NCI-H2107 treated with DMSO at 0.1 percent for 48 hours (cell line): ENCODE measurements around the gene SUCNR1.
A peak's percentile ranks its signal among the peaks of the same experiment; 100 is the strongest.
"Not testable (repeated sequence)": the region's sequence is repeated elsewhere in the genome, so short reads cannot be mapped to it uniquely, and the experiment has no call there.

Experiments used
- DNase-seq: peaks from one replicate; lab custom pipeline; 2025; ENCODE audit not compliant: unreplicated experiment; lab: John Stamatoyannopoulos, UW

The SUCNR1 gene

GRCh38 chr3:151873398-151873797 is at the start of gene SUCNR1:
Gene SUCNR1 (plus strand): TSS chr3:151873643. CDS start chr3:151879893, 6,250 bp downstream.
- DNase-seq, result no peak

GRCh38 chr3:151827816-151828215 is 45.6 kb upstream of the SUCNR1 start:
- DNase-seq, result no peak

- peak; percentile 17 for DNase-seq
These were observed 37.5 kb upstream of the SUCNR1 start for GRCh38 chr3:151835751-151836525.

GRCh38 chr3:151837057-151837456 is 36.4 kb upstream of the SUCNR1 start:
- no peak for DNase-seq

- peak; percentile 67 for DNase-seq
These were observed 34.7 kb upstream of the SUCNR1 start for GRCh38 chr3:151838574-151839312.

- DNase-seq, result no peak
These were observed 34.2 kb upstream of the SUCNR1 start for GRCh38 chr3:151839313-151839631.

GRCh38 chr3:151841801-151842200 is 31.6 kb upstream of the SUCNR1 start:
- no peak for DNase-seq

- DNase-seq, result no peak
These were observed 30.2 kb upstream of the SUCNR1 start for GRCh38 chr3:151843275-151843674.

GRCh38 chr3:151845306-151845905 is 28.0 kb upstream of the SUCNR1 start:
- DNase-seq, result no peak

GRCh38 chr3:151850065-151850464 is 23.4 kb upstream of the SUCNR1 start:
- not testable (repeated sequence) for DNase-seq

GRCh38 chr3:151852074-151852811 is 21.2 kb upstream of the SUCNR1 start:
- DNase-seq, result no peak

GRCh38 chr3:151856118-151856517 is 17.3 kb upstream of the SUCNR1 start:
- peak; percentile 36 for DNase-seq

GRCh38 chr3:151856641-151857040 is 16.8 kb upstream of the SUCNR1 start:
- DNase-seq, result no peak

GRCh38 chr3:151859233-151859673 is 14.2 kb upstream of the SUCNR1 start:
- DNase-seq, result no peak

- DNase-seq, result no peak
These were observed 13.5 kb upstream of the SUCNR1 start for GRCh38 chr3:151859905-151860304.

- peak; percentile 73 for DNase-seq
These were observed 9.8 kb upstream of the SUCNR1 start for GRCh38 chr3:151863611-151864010.

- peak; percentile 13 for DNase-seq
These were observed 8.9 kb upstream of the SUCNR1 start for GRCh38 chr3:151864423-151865101.

GRCh38 chr3:151866711-151867410 is 6.6 kb upstream of the SUCNR1 start:
- no peak for DNase-seq

- peak; percentile 7 for DNase-seq
These were observed 5.8 kb upstream of the SUCNR1 start for GRCh38 chr3:151867666-151868065.

- no peak for DNase-seq
These were observed 4.3 kb upstream of the SUCNR1 start for GRCh38 chr3:151869181-151869580.
